Activated CD4-positive, alpha-beta T cell treated with anti-CD3 and anti-CD28 coated beads, Interleukin-2, amount 50 U/mL, for 16 hours (primary cell): ENCODE results near the gene DNASE1L2.
"Not testable (repeated sequence)": the region's sequence is repeated elsewhere in the genome, so short reads cannot be mapped to it uniquely, and the experiment has no call there.

Experiments
- DNase-seq: peaks from one replicate; pipeline ENCODE4 v3.0.0-alpha.2; 2020

The DNASE1L2 gene

DNA sequence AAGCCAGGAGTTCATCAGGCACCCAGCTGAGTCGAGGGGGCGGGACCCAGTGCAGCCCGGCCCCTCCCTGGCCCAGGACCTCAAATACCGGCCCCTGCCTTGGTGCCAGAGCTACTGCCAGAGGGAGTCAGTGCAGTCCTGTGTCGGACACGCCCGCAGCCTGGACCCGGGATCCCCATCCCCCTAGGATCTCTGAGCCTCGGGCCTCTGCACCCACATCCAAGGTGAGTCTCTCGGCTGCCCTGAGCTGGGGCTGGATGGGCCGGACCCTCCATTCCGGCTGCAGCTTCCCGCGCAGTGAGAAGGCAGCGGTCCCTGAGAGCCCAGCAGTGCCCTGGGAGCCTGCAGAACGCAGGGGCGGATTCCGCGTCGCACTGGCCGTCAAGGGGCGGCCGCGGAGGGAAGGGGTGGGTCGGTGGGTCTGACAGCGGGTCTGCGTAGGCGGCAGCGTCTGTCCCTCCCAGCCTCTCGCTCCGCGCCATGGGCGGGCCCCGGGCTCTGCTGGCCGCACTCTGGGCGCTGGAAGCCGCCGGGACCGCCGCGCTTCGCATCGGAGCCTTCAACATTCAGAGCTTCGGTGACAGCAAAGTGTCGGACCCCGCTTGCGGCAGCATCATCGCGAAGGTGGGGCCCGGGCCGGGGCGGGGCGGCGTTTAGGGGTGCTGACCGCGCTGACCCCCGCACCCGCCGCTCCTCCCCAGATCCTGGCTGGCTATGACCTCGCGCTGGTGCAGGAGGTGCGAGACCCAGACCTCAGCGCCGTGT, at the start of gene DNASE1L2:
TSS of gene DNASE1L2 (plus strand) at position 108 of the 765 bp plus-strand sequence. CDS start at position 481, 373 bp downstream.
- no peak for DNase-seq

GRCh38 chr16:2186505-2186904, 49.7 kb upstream of the DNASE1L2 start:
- DNase-seq = no peak

GRCh38 chr16:2187212-2187611, 49.0 kb upstream of the DNASE1L2 start:
- DNase-seq = no peak

DNA sequence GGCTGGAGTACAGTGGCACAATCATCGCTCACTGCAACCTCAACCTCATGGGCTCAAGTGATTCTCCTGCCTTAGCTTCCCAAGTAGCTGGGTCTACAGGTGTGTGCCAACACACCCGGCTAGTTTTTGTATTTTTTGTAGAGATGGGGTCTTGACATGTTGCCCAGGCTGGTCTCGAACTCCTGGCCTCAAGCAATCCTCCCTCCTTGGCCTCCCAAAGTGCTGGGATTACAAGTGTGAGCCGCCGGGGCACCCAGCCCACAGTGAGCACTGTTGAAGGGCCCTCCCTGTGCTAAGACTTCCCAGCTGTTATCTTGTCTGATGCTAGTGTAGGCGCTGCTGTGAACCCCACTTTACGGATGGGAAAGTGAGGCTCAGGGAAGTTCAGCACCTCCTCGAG, 47.8 kb upstream of the DNASE1L2 start:
- DNase-seq = no peak

- DNase-seq = no peak
Measured at GRCh38 chr16:2189252-2189893, 46.9 kb upstream of the DNASE1L2 start.

GRCh38 chr16:2190002-2190658, 46.1 kb upstream of the DNASE1L2 start:
- DNase-seq = no peak

GRCh38 chr16:2190659-2191445, 45.4 kb upstream of the DNASE1L2 start:
- DNase-seq = no peak

DNA sequence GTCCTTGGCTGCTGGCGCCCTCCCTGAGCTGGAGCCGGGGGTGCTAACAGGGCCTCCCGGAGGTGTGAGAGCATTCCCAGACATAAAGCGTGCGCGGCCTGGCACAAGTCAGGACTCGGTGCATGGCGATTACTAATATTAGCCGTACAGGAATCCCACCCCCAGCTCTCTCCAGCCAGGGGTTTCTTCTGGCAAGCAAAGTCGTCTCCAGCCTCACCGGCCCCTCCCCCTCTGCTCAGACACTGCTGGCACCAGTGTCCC, 44.9 kb upstream of the DNASE1L2 start:
- DNase-seq = no peak

- no peak for DNase-seq
Measured at GRCh38 chr16:2194166-2194834, 41.9 kb upstream of the DNASE1L2 start.

- DNase-seq = peak; percentile 42
Measured at GRCh38 chr16:2194852-2195321, 41.4 kb upstream of the DNASE1L2 start.

- no peak for DNase-seq
Measured at GRCh38 chr16:2195322-2196161, 40.7 kb upstream of the DNASE1L2 start.

GRCh38 chr16:2196162-2196980, 39.9 kb upstream of the DNASE1L2 start, which contains the start of gene CASKIN1:
Gene CASKIN1 (minus strand): TSS chr16:2196605. CDS start chr16:2196432, 173 bp downstream.
- no peak for DNase-seq

DNA sequence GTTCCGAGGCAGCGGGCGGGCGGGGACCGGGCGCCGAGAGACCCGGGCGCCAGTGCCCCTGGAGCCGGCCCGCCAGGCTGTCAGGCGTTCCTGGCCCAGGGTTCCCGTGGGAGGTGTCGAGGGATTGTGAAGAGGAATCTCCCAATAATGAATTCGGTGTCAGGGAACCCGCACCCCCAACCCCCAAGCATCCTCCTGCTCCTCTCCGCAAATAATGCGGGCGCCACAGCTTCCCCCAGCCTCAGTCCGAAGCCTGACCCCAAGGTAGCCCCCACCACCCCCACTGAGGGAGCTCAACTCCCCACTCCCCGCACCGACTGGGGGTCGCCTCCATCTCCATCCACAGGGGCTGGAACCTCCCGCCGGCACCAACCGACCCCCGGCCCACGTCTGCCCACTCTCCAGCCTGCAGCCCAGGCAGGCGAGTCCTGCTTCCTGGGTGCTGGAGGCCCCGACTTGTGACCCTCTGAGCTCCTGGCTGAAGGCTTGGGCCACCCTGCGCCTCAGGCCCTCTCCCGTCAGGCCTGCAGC, 39.2 kb upstream of the DNASE1L2 start:
- DNase-seq = no peak

DNA sequence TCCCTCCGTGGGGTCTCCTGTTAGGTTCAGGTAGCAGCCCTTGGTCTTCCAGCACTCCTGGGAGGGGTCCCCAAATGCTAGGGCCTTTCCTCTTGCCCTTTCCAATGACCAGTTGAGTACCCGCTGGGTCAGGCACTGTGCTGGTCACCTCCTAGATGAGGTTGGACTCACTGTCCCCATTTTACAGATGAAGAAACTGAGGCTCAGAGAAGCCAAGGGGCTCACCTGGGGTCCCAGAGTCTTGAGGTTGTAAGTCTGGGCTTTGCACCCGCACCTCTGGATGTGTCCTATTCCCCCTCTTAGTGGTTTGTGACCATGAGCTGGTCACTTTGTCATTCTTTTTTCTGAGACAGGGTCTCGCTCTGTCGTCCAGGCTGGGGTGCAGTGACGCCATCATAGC, 38.5 kb upstream of the DNASE1L2 start:
- DNase-seq = no peak

GRCh38 chr16:2198283-2198682, 38.0 kb upstream of the DNASE1L2 start:
- no peak for DNase-seq

GRCh38 chr16:2199095-2199494, 37.1 kb upstream of the DNASE1L2 start:
- DNase-seq = no peak

GRCh38 chr16:2199621-2200139, 36.6 kb upstream of the DNASE1L2 start:
- no peak for DNase-seq

- DNase-seq = no peak
Measured at GRCh38 chr16:2200313-2200712, 35.9 kb upstream of the DNASE1L2 start.

- DNase-seq = not testable (repeated sequence)
Measured at GRCh38 chr16:2203119-2203688, 33.0 kb upstream of the DNASE1L2 start.
